ENCODE data around the gene UGT8. TPM values are rescaled to one million over a fixed set of nuclear protein-coding genes. Genes with fewer than 3 reads are reported as not detected.
"Not testable (repeated sequence)": the region's sequence is repeated elsewhere in the genome, so short reads cannot be mapped to it uniquely, and the experiment has no call there.

UGT8 gene
- total RNA-seq, 1 experiment from 2014 or later = 14.8 TPM

DNA sequence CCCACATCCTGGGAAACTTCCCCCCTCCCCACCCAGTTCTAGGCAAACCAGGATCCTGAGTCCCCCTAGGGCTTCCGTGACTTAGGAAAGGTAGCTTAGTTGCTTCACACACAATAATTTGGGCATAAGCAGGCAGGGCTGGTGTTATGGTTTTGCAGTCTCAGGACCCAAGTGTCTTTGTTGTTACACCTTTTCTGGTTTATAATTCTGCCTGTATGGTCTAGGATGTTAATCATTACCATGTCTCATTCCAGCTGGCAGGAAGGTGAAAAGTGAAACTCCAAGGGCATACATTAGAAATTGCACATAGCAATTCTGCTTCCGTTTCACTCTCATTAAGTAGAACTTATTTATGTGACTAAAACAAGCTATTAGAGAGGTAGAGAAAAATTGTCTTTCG lies 16.8 kb downstream of the UGT8 start:
- Histone ChIP-seq H4K20me1 (ENCODE audit: insufficient read depth) (no peaks in the 10 kb centered on the region), H3K27ac (ENCODE audit: low read depth, low read length) (no peak overlapping the region), H3K79me2 (ENCODE audit: insufficient read depth, low read length) (no peaks in the 10 kb centered on the region), H3K4me1 (ENCODE audit: control insufficient read depth in 1 of 2, insufficient read depth in 2 of 2, low read length in 2 of 2) (no peaks in the 10 kb centered on the region), H3K4me2 (ENCODE audit: low read length) (no peak overlapping the region), H3K36me3 (ENCODE audit: control insufficient read depth in 1 of 2, insufficient read depth in 2 of 2, low read length in 2 of 2) (no peaks in the 10 kb centered on the region), H3K4me3 (replicated peaks in 1 of 2; ENCODE audit: low read depth in 1 of 2, low read length in 2 of 2) (no peak overlapping the region), H3K9me3 (ENCODE audit: control insufficient read depth in 1 of 2, insufficient read depth in 1 of 2, low read depth in 1 of 2, low read length in 2 of 2) (no peaks in the 10 kb centered on the region), H3K27me3 (ENCODE audit: insufficient read depth, low read length) (no peaks in the 10 kb centered on the region), H2AFZ (ENCODE audit: low read depth, low read length, poor library complexity, severe bottlenecking) (no peak overlapping the region), H3K9ac (ENCODE audit: low read length) (no peak overlapping the region), H3K9me2 (ENCODE audit: insufficient read depth) (no peaks in the 10 kb centered on the region)
- no peak for ATAC-seq
- intact Hi-C loops (cut with micrococcal nuclease) = no loop called here
- ChIA-PET CTCF (no interaction called here), RAD21 (ENCODE audit: low non-redundant PET in 1 of 2, low total read pairs in 2 of 2, uncharacterized antibody in 2 of 2, unreplicated experiment in 2 of 2) (interaction anchor here in 1 of 2 experiments (0.7 kb wide), 1 partner anchor 1818 kb away, joined by 3 read pairs; no protein-coding TSS in a partner anchor), POLR2A (no interaction called here)
- BruUV-seq (replicated peaks) = no TSS peak
- DNase-seq (ENCODE audit: low read depth, low spot score) = no peak
- TF ChIP-seq POLR2A (IDR thresholded peaks at IDR 0.05; ENCODE audit: borderline replicate concordance, extremely low read depth, insufficient read depth, insufficient read length) (no peak), FOSL1 (IDR thresholded peaks at IDR 0.05; ENCODE audit: low read depth) (no peak), CEBPB (IDR thresholded peaks at IDR 0.05; ENCODE audit: low read depth) (no peak), EZH2 (IDR thresholded peaks at IDR 0.05) (no peak), POLR2AphosphoS5 (IDR thresholded peaks at IDR 0.05; ENCODE audit: low read depth, low read length) (no peak), ATF3 (IDR thresholded peaks at IDR 0.05) (no peak), CBX3 (IDR thresholded peaks at IDR 0.05; ENCODE audit: low read depth) (no peak), MAX (IDR thresholded peaks at IDR 0.05) (no peak), EGR1 (IDR thresholded peaks at IDR 0.05; ENCODE audit: low read depth) (no peak), RAD21 (IDR thresholded peaks at IDR 0.05; ENCODE audit: low read depth) (no peak)
- TF ChIP-seq, protein P1, sequence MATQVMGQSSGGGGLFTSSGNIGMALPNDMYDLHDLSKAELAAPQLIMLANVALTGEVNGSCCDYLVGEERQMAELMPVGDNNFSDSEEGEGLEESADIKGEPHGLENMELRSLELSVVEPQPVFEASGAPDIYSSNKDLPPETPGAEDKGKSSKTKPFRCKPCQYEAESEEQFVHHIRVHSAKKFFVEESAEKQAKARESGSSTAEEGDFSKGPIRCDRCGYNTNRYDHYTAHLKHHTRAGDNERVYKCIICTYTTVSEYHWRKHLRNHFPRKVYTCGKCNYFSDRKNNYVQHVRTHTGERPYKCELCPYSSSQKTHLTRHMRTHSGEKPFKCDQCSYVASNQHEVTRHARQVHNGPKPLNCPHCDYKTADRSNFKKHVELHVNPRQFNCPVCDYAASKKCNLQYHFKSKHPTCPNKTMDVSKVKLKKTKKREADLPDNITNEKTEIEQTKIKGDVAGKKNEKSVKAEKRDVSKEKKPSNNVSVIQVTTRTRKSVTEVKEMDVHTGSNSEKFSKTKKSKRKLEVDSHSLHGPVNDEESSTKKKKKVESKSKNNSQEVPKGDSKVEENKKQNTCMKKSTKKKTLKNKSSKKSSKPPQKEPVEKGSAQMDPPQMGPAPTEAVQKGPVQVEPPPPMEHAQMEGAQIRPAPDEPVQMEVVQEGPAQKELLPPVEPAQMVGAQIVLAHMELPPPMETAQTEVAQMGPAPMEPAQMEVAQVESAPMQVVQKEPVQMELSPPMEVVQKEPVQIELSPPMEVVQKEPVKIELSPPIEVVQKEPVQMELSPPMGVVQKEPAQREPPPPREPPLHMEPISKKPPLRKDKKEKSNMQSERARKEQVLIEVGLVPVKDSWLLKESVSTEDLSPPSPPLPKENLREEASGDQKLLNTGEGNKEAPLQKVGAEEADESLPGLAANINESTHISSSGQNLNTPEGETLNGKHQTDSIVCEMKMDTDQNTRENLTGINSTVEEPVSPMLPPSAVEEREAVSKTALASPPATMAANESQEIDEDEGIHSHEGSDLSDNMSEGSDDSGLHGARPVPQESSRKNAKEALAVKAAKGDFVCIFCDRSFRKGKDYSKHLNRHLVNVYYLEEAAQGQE (IDR thresholded peaks at IDR 0.05; ENCODE audit: low read depth) = no peak

DNA sequence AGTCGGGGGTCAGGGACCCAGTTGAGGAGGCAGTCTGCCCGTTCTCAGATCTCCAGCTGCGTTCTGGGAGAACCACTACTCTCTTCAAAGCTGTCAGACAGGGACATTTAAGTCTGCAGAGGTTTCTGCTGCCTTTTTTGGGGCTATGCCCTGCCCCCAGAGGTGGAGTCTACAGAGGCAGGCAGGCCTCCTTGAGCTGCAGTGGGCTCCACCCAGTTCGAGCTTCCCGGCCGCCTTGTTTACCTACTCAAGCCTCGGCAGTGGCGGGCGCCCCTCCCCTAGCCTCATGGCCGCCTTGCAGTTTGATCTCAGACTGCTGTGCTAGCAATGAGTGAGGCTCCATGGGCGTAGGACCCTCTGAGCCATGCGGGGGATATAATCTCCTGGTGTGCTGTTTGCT lies 17.4 kb downstream of the UGT8 start:
- ATAC-seq; H4K20me1 ChIP-seq (ENCODE audit: insufficient read depth); H3K27me3 ChIP-seq (ENCODE audit: insufficient read depth, low read length); H3K9ac ChIP-seq (ENCODE audit: low read length); BruUV-seq (replicated peaks); intact Hi-C loops (cut with micrococcal nuclease); H3K9me2 ChIP-seq (ENCODE audit: insufficient read depth); CTCF ChIA-PET; H3K4me1 ChIP-seq (ENCODE audit: control insufficient read depth in 1 of 2, insufficient read depth in 2 of 2, low read length in 2 of 2); H3K4me2 ChIP-seq (ENCODE audit: low read length); H3K27ac ChIP-seq (ENCODE audit: low read depth, low read length); H2AFZ ChIP-seq (ENCODE audit: low read depth, low read length, poor library complexity, severe bottlenecking); H3K36me3 ChIP-seq (ENCODE audit: control insufficient read depth in 1 of 2, insufficient read depth in 2 of 2, low read length in 2 of 2); H3K9me3 ChIP-seq (ENCODE audit: control insufficient read depth in 1 of 2, insufficient read depth in 1 of 2, low read depth in 1 of 2, low read length in 2 of 2); DNase-seq (ENCODE audit: low read depth, low spot score); RAD21 ChIA-PET (ENCODE audit: low non-redundant PET in 1 of 2, low total read pairs in 2 of 2, uncharacterized antibody in 2 of 2, unreplicated experiment in 2 of 2); H3K4me3 ChIP-seq (replicated peaks in 1 of 2; ENCODE audit: low read depth in 1 of 2, low read length in 2 of 2); H3K79me2 ChIP-seq (ENCODE audit: insufficient read depth, low read length); POLR2A ChIA-PET: not testable (repeated sequence)

Data from HCT116 (cell line).